GM12878 (cell line): Measurements from ENCODE around the gene BCAP31. TPM values are rescaled to one million over a fixed set of nuclear protein-coding genes. Genes with fewer than 3 reads are reported as not detected.

ENCODE experiments used
- ATAC-seq: fragments of 200-7000 bp; cut with Tn5 transposase; 3 replicates; pipeline ENCODE4 v1.9.1; 2020; ENCODE audit warnings: mild to moderate bottlenecking, moderate library complexity
- BruUV-seq: library from RNA; stranded (reverse); fragments of 400-500 nt; replicated peaks from 2 replicates; lab custom pipeline; 2021; lab: Mats Ljungman, UMichigan
- CTCF ChIA-PET: fragments of 300-600 bp; sonication (Branson Sonifier 250); formaldehyde crosslinking; extraction: SDS; loops from one replicate; lab custom pipeline; 2021; ENCODE audit warnings: inconsistent platforms; lab: Yijun Ruan, JAX
- POLR2A ChIA-PET: fragments of 350-600 bp; formaldehyde crosslinking; extraction: SDS; loops from one replicate; lab custom pipeline; 2021; ENCODE audit warnings: inconsistent platforms; lab: Charles Lee
- RAD21 ChIA-PET: fragments of 300-600 bp; sonication (Branson Sonifier 250); formaldehyde crosslinking; loops from one replicate; lab custom pipeline; 2023; ENCODE audit warnings: antibody characterized with exemption; ENCODE audit not compliant: unreplicated experiment; lab: Charles Lee
- SMC1A ChIA-PET: fragments of 300-600 bp; sonication (Branson Sonifier 250); formaldehyde crosslinking; loops from one replicate; lab custom pipeline; 2023; ENCODE audit not compliant: unreplicated experiment, uncharacterized antibody; lab: Charles Lee
- DNase-seq: peaks from one replicate; pipeline ENCODE4 v3.0.0-alpha.2; 2011; ENCODE audit warnings: low read depth, low spot score
- FAIRE-seq: peaks from 3 replicates; lab custom pipeline; 2011; peaks lifted over from hg19 to GRCh38; lab: Jason Lieb, UNC
- H2AFZ ChIP-seq: 2 replicates; pipeline ENCODE4 v1.6.0; 2011; ENCODE audit warnings: low read depth, low read length, control low read depth; ENCODE audit not compliant: control insufficient read depth
- H3K27ac ChIP-seq: 2 replicates; pipeline ENCODE4 v1.5.1; 2011; ENCODE audit warnings: control low read depth; ENCODE audit not compliant: control insufficient read depth, insufficient read depth
- H3K27me3 ChIP-seq, 2 experiments: replicated peaks in 1 of 2; 2 replicates each; pipeline versions ENCODE4 v1.6.0 to v1.6.1; 2011; ENCODE audit warnings: low read length in 1 of 2; ENCODE audit not compliant: control insufficient read depth in 2 of 2, insufficient read depth in 2 of 2
- H3K36me3 ChIP-seq, 2 experiments: 2 replicates each; pipeline ENCODE4 v1.5.1; 2011; ENCODE audit warnings: low read length in 1 of 2; ENCODE audit not compliant: control insufficient read depth in 2 of 2, insufficient read depth in 2 of 2
- H3K4me1 ChIP-seq: 2 replicates; pipeline ENCODE4 v1.6.1; 2011; ENCODE audit warnings: mild to moderate bottlenecking, low read length, moderate library complexity, mixed read lengths; ENCODE audit not compliant: control insufficient read depth, insufficient read depth
- H3K4me2 ChIP-seq: 2 replicates; pipeline ENCODE4 v1.6.0; 2011; ENCODE audit warnings: control low read depth; ENCODE audit not compliant: control insufficient read depth, insufficient read depth
- H3K4me3 ChIP-seq: fragments of 200-600 bp; sonication (generic); 2 replicates; pipeline ENCODE4 v1.5.1; 2016
- H3K79me2 ChIP-seq: 2 replicates; pipeline ENCODE4 v1.6.0; 2011; ENCODE audit warnings: low read length; ENCODE audit not compliant: control insufficient read depth, insufficient read depth
- H3K9ac ChIP-seq: 2 replicates; pipeline ENCODE4 v1.8.0; 2011; ENCODE audit warnings: low read length, control low read depth, mixed read lengths; ENCODE audit not compliant: control insufficient read depth, insufficient read depth
- H3K9me3 ChIP-seq: replicated peaks from 3 replicates; pipeline ENCODE4 v1.5.1; 2011; ENCODE audit warnings: mild to moderate bottlenecking, low read length; ENCODE audit not compliant: control insufficient read depth, insufficient read depth
- H4K20me1 ChIP-seq: 2 replicates; pipeline ENCODE4 v1.6.0; 2011; ENCODE audit not compliant: control insufficient read depth, insufficient read depth
- EZH2 ChIP-seq: IDR thresholded peaks from 2 replicates; pipeline ENCODE4 v1.6.1; 2012; ENCODE audit warnings: low read depth, mild to moderate bottlenecking, control low read depth, inconsistent platforms, low read length, borderline replicate concordance; ENCODE audit not compliant: control insufficient read depth
- KDM1A ChIP-seq: fragments of 200-600 bp; sonication (generic); IDR thresholded peaks from 2 replicates; pipeline ENCODE4 v1.6.1; 2016; ENCODE audit warnings: borderline replicate concordance
- MTA2 ChIP-seq: fragments of 450-650 bp; IDR thresholded peaks from 2 replicates; pipeline ENCODE4 v1.6.1; 2016; ENCODE audit warnings: low read depth, mild to moderate bottlenecking, moderate library complexity
- NFYA ChIP-seq: IDR thresholded peaks from 2 replicates; pipeline ENCODE4 v1.6.1; 2011; ENCODE audit warnings: low read depth, mild to moderate bottlenecking, low read length, improper control_type of control experiment, borderline replicate concordance
- PML ChIP-seq: IDR thresholded peaks from 2 replicates; pipeline ENCODE4 v1.6.1; 2012; ENCODE audit warnings: low read length, inconsistent platforms
- RBBP5 ChIP-seq: fragments of 200-600 bp; sonication (generic); conservative IDR thresholded peaks from 2 replicates; pipeline ENCODE4 v1.6.1; 2016
- TCF3 ChIP-seq: IDR thresholded peaks from 2 replicates; pipeline ENCODE4 v1.6.1; 2012; ENCODE audit warnings: low read depth, mild to moderate bottlenecking, low read length, borderline replicate concordance; ENCODE audit not compliant: insufficient read depth
- WGBS: methylation state at CpG from one replicate; pipeline ENCODE4 v1.1.6; 2016; ENCODE audit warnings: low lambda C conversion rate; ENCODE audit not compliant: insufficient replicate concordance, insufficient coverage; ENCODE audit errors: missing lambda C conversion rate; 5-methylcytosine and 5-hydroxymethylcytosine counted together
- in situ Hi-C: fragments of 300-500 bp; cut with MboI; formaldehyde crosslinking; loops from 9 replicates; pipeline ENCODE4 v1.14.3; 2018; ENCODE audit warnings: mixed read lengths
- intact Hi-C: fragments of 100-400 bp; cut with micrococcal nuclease; formaldehyde crosslinking; loops from one replicate; pipeline ENCODE4 v1.14.2; 2022; ENCODE audit not compliant: unreplicated experiment
- polyA plus RNA-seq, 11 experiments: library from polyadenylated mRNA; depleted of rRNA in 4 of 11; unstranded in 6 of 11; stranded (reverse) in 5 of 11; fragments of >200 nt; fragmentation: Nextera tagmentation in 4 of 11; fragmentation: Illumina TruSeq in 1 of 11; extraction: Ambion mirVana in 4 of 11; extraction: Trizol in 1 of 11; gene quantifications; 1 replicate in 1 of 11; 2 replicates in 10 of 11; pipeline versions ENCODE4 v1.2.1 to v1.2.3, GENCODE V29; 2011 to 2016; ENCODE audit warnings: inconsistent platforms in 2 of 11, missing spikeins in 2 of 11, low read depth in 1 of 11
- total RNA-seq, 4 experiments: library from RNA; depleted of rRNA in 3 of 4; stranded (reverse); fragments of >200 nt in 3 of 4; fragmentation: Illumina TruSeq in 1 of 4; extraction: Trizol in 1 of 4; gene quantifications; 2 replicates each; pipeline versions ENCODE4 v1.2.1 to v1.2.3, GENCODE V29; 2013 to 2021
- TF ChIP-seq, protein P1 (sequence below): IDR thresholded peaks from 2 replicates; pipeline ENCODE4 v1.6.1; 2011; ENCODE audit warnings: borderline replicate concordance, low read depth, mild to moderate bottlenecking, moderate library complexity, low read length; ENCODE audit not compliant: insufficient read depth, poor library complexity, severe bottlenecking
- TF ChIP-seq, protein P2 (sequence below): fragments of 450-650 bp; IDR thresholded peaks from 2 replicates; pipeline ENCODE4 v1.6.1; 2016; ENCODE audit warnings: mild to moderate bottlenecking
- TF ChIP-seq, protein P3 (sequence below): fragments of 450-650 bp; formaldehyde crosslinking; IDR thresholded peaks from 2 replicates; pipeline ENCODE4 v1.4.0; 2020; ENCODE audit warnings: mild to moderate bottlenecking, moderate library complexity

BCAP31 gene
- total and polyA plus RNA-seq, 10 of the 15 experiments (the other 5 are each of a cell fraction or from before 2014, with no cell fraction given): 63.1 to 246 (median 95.6) TPM

DNA sequence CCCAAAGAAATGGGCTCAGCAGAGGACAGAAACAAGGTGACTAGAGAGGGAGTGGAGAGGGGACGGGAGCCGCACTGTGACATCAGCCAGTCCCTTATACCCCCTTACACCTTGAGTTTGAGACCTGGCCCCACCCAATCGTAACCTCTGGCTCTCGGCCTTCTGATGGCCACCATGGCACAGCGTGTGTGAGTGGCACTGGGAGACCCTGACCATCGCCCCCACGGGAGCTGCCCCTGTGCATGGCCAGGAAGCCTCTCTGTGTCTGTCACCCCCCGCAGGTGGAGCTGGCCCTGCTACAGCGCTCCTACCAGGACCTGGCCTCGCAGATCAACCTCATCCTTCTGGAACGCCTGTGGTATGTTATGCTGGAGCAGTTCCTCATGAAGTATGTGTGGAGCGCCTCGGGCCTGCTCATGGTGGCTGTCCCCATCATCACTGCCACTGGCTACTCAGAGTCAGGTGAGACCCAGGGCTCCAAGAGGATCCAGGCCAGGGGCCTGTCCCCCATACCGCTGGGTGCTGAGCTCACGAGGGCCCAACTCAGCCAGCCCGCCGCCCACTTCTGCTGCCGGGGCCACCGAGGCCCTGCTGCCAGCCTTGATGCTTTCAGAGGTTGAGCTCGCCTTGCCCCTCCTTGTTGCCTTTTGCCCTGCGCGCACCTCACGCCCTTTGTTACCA is 4.9 kb upstream of the BCAP31 start:
- Histone ChIP-seq H3K27me3 (no peaks in the 10 kb centered on the region), H3K9ac (no peak overlapping the region), H2AFZ (no peak overlapping the region), H3K4me3 (no peak overlapping the region), H4K20me1 (no peaks in the 10 kb centered on the region), H3K9me3 (peaks cover 2% of the 10 kb centered on the region; the same call in 1 of the 3 replicates), H3K79me2 (no peaks in the 10 kb centered on the region), H3K36me3 (no peaks in the 10 kb centered on the region), H3K4me2 (no peak overlapping the region), H3K27ac (no peak overlapping the region), H3K4me1 (peaks cover 30% of the 10 kb centered on the region)
- ChIA-PET SMC1A (no interaction called here), RAD21 (interaction anchor here (0.6 kb wide), 1 partner anchor 212 kb away, joined by 3 read pairs; no protein-coding TSS in a partner anchor), POLR2A (no interaction called here), CTCF (interaction anchor here (0.7 to 1.2 kb wide), 2 partner anchors 34 to 61 kb away, joined by 3 read pairs; no protein-coding TSS in a partner anchor)
- WGBS: 80% methylated on average over 23 of the region's 23 CpGs
- TF ChIP-seq MTA2 (no peak), KDM1A (no peak), PML (no peak), NFYA (no peak), EZH2 (no peak), TCF3 (no peak), RBBP5 (no peak)
- TF ChIP-seq, protein P1, sequence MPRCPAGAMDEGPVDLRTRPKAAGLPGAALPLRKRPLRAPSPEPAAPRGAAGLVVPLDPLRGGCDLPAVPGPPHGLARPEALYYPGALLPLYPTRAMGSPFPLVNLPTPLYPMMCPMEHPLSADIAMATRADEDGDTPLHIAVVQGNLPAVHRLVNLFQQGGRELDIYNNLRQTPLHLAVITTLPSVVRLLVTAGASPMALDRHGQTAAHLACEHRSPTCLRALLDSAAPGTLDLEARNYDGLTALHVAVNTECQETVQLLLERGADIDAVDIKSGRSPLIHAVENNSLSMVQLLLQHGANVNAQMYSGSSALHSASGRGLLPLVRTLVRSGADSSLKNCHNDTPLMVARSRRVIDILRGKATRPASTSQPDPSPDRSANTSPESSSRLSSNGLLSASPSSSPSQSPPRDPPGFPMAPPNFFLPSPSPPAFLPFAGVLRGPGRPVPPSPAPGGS: no peak
- TF ChIP-seq, protein P2, sequence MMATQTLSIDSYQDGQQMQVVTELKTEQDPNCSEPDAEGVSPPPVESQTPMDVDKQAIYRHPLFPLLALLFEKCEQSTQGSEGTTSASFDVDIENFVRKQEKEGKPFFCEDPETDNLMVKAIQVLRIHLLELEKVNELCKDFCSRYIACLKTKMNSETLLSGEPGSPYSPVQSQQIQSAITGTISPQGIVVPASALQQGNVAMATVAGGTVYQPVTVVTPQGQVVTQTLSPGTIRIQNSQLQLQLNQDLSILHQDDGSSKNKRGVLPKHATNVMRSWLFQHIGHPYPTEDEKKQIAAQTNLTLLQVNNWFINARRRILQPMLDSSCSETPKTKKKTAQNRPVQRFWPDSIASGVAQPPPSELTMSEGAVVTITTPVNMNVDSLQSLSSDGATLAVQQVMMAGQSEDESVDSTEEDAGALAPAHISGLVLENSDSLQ: no peak
- TF ChIP-seq, protein P3, sequence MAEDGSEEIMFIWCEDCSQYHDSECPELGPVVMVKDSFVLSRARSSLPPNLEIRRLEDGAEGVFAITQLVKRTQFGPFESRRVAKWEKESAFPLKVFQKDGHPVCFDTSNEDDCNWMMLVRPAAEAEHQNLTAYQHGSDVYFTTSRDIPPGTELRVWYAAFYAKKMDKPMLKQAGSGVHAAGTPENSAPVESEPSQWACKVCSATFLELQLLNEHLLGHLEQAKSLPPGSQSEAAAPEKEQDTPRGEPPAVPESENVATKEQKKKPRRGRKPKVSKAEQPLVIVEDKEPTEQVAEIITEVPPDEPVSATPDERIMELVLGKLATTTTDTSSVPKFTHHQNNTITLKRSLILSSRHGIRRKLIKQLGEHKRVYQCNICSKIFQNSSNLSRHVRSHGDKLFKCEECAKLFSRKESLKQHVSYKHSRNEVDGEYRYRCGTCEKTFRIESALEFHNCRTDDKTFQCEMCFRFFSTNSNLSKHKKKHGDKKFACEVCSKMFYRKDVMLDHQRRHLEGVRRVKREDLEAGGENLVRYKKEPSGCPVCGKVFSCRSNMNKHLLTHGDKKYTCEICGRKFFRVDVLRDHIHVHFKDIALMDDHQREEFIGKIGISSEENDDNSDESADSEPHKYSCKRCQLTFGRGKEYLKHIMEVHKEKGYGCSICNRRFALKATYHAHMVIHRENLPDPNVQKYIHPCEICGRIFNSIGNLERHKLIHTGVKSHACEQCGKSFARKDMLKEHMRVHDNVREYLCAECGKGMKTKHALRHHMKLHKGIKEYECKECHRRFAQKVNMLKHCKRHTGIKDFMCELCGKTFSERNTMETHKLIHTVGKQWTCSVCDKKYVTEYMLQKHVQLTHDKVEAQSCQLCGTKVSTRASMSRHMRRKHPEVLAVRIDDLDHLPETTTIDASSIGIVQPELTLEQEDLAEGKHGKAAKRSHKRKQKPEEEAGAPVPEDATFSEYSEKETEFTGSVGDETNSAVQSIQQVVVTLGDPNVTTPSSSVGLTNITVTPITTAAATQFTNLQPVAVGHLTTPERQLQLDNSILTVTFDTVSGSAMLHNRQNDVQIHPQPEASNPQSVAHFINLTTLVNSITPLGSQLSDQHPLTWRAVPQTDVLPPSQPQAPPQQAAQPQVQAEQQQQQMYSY (CRISPR knock-in tag): no peak
- FAIRE-seq (no peak), DNase-seq (no peak), ATAC-seq (no peak)
- no TSS peak for BruUV-seq
- intact Hi-C loops: no loop called here
- in situ Hi-C loops: no loop called here
